Germinal center (tissue), 1 donor: ENCODE data around the gene DEGS2.
A peak's percentile ranks its signal among the peaks of the same experiment; 100 is the strongest.
"Not testable (repeated sequence)": the region's sequence is repeated elsewhere in the genome, so short reads cannot be mapped to it uniquely, and the experiment has no call there.

Experiments used
- DNase-seq: peaks from one replicate; pipeline ENCODE4 v3.0.0; 2012; ENCODE audit warnings: mixed read lengths, low spot score

The DEGS2 gene

GRCh38 chr14:100159094-100159864 is at the start of gene DEGS2:
DEGS2 (minus strand) TSS chr14:100159645; CDS start chr14:100159587, 58 bp downstream.
- peak; percentile 86 for DNase-seq

- DNase-seq, result not testable (repeated sequence)
These were observed 48.7 kb upstream of the DEGS2 start for GRCh38 chr14:100208136-100208535.

GRCh38 chr14:100207588-100207987 is 48.1 kb upstream of the DEGS2 start:
- DNase-seq, result not testable (repeated sequence)

GRCh38 chr14:100204835-100205167 is 45.4 kb upstream of the DEGS2 start:
- DNase-seq, result not testable (repeated sequence)

GRCh38 chr14:100203962-100204834 is 44.8 kb upstream of the DEGS2 start:
- no peak for DNase-seq

GRCh38 chr14:100203146-100203545 is 43.7 kb upstream of the DEGS2 start:
- DNase-seq, result no peak

GRCh38 chr14:100202712-100203111 is 43.3 kb upstream of the DEGS2 start:
- no peak for DNase-seq

- no peak for DNase-seq
These were observed 42.3 kb upstream of the DEGS2 start for GRCh38 chr14:100201701-100202100.

- no peak for DNase-seq
These were observed 40.9 kb upstream of the DEGS2 start for GRCh38 chr14:100200311-100200710.

GRCh38 chr14:100199240-100199860 is 39.9 kb upstream of the DEGS2 start:
- no peak for DNase-seq

- DNase-seq, result peak; percentile 19
These were observed 34.2 kb upstream of the DEGS2 start for GRCh38 chr14:100193417-100194357.

GRCh38 chr14:100192672-100193416 is 33.4 kb upstream of the DEGS2 start:
- peak; percentile 100 for DNase-seq

GRCh38 chr14:100192250-100192671 is 32.8 kb upstream of the DEGS2 start:
- DNase-seq, result no peak

GRCh38 chr14:100191584-100192249 is 32.3 kb upstream of the DEGS2 start:
- DNase-seq, result no peak

GRCh38 chr14:100190126-100190525 is 30.7 kb upstream of the DEGS2 start:
- DNase-seq, result no peak

- DNase-seq, result no peak
These were observed 29.1 kb upstream of the DEGS2 start for GRCh38 chr14:100188392-100189030.

- DNase-seq, result no peak
These were observed 27.9 kb upstream of the DEGS2 start for GRCh38 chr14:100187247-100187833.

- not testable (repeated sequence) for DNase-seq
These were observed 22.6 kb upstream of the DEGS2 start for GRCh38 chr14:100181876-100182551.

GRCh38 chr14:100180671-100181070 is 21.2 kb upstream of the DEGS2 start:
- DNase-seq, result not testable (repeated sequence)
